ENCODE measurements around the gene TEX52.

Gene TEX52

GRCh38 chr12:2806700-2807099 lies 50.1 kb downstream of the TEX52 start:
- TF ChIP-seq POLR2A (IDR thresholded peaks at IDR 0.05; ENCODE audit: low read length), result no peak
- no peak for TF ChIP-seq GATA1 (IDR thresholded peaks at IDR 0.05; ENCODE audit: low read depth, low read length)
- DNase-seq, result no peak

- no peak for DNase-seq
- TF ChIP-seq POLR2A (IDR thresholded peaks at IDR 0.05; ENCODE audit: low read length), result no peak
Observed at GRCh38 chr12:2805143-2805520, 51.7 kb downstream of the TEX52 start.

- DNase-seq, result peak in 1 of 2 experiments; percentile 28
- TF ChIP-seq GATA1 (IDR thresholded peaks at IDR 0.05; ENCODE audit: low read depth, low read length), result no peak
- TF ChIP-seq POLR2A (IDR thresholded peaks at IDR 0.05; ENCODE audit: low read length), result no peak
Observed at GRCh38 chr12:2804393-2805142, 52.3 kb downstream of the TEX52 start.

GRCh38 chr12:2803635-2804392 lies 53.0 kb downstream of the TEX52 start:
- DNase-seq, result no peak
- no peak for TF ChIP-seq GATA1 (IDR thresholded peaks at IDR 0.05; ENCODE audit: low read depth, low read length)
- TF ChIP-seq POLR2A (IDR thresholded peaks at IDR 0.05; ENCODE audit: low read length), result no peak

GRCh38 chr12:2801044-2801783 lies 55.6 kb downstream of the TEX52 start:
- TF ChIP-seq POLR2A (IDR thresholded peaks at IDR 0.05; ENCODE audit: low read length) (no peak), GATA1 (IDR thresholded peaks at IDR 0.05; ENCODE audit: low read depth, low read length) (no peak)
- no peak for DNase-seq

- no peak for DNase-seq
- TF ChIP-seq GATA1 (IDR thresholded peaks at IDR 0.05; ENCODE audit: low read depth, low read length) (no peak), POLR2A (IDR thresholded peaks at IDR 0.05; ENCODE audit: low read length) (no peak)
Observed at GRCh38 chr12:2800046-2800570, 56.7 kb downstream of the TEX52 start.

Measured in erythroblast (primary cell).